Loucy (cell line): ENCODE measurements around the gene CHI3L2.
A peak's percentile ranks its signal among the peaks of the same experiment; 100 is the strongest.

Experiments
- H2AFZ ChIP-seq: fragments of 200-600 bp; sonication (generic); 2 replicates; pipeline ENCODE4 v1.6.0; 2016; ENCODE audit warnings: antibody characterized with exemption, mild to moderate bottlenecking, low read length, moderate library complexity
- H3F3A ChIP-seq: fragments of 200-600 bp; 2 replicates; pipeline ENCODE4 v1.6.0; 2016; ENCODE audit warnings: antibody characterized with exemption, low read depth, mild to moderate bottlenecking
- H3K27me3 ChIP-seq: fragments of 200-600 bp; sonication (generic); 2 replicates; pipeline ENCODE4 v1.6.1; 2014; ENCODE audit warnings: low read length, mild to moderate bottlenecking; ENCODE audit not compliant: insufficient read depth, poor library complexity, severe bottlenecking
- H3K36me3 ChIP-seq: fragments of 200-600 bp; sonication (generic); 2 replicates; pipeline ENCODE4 v1.6.1; 2016; ENCODE audit warnings: low read length; ENCODE audit not compliant: insufficient read depth
- H3K4me1 ChIP-seq: fragments of 200-600 bp; sonication (generic); 2 replicates; pipeline ENCODE4 v1.5.1; 2014; ENCODE audit warnings: low read length, mild to moderate bottlenecking; ENCODE audit not compliant: insufficient read depth, poor library complexity, severe bottlenecking
- H3K4me2 ChIP-seq: fragments of 200-600 bp; sonication (generic); 2 replicates; pipeline ENCODE4 v1.6.0; 2014; ENCODE audit warnings: antibody characterized with exemption, low read length, low read depth, mild to moderate bottlenecking; ENCODE audit not compliant: poor library complexity, severe bottlenecking
- H3K4me3 ChIP-seq: fragments of 200-600 bp; sonication (generic); 2 replicates; pipeline ENCODE4 v1.5.1; 2014; ENCODE audit warnings: low read length, mild to moderate bottlenecking, mixed read lengths; ENCODE audit not compliant: poor library complexity, severe bottlenecking
- H3K79me2 ChIP-seq: fragments of 200-600 bp; sonication (generic); 2 replicates; pipeline ENCODE4 v1.6.1; 2014; ENCODE audit warnings: low read length; ENCODE audit not compliant: insufficient read depth
- H3K9ac ChIP-seq: fragments of 200-600 bp; sonication (generic); 2 replicates; pipeline ENCODE4 v1.6.0; 2014; ENCODE audit warnings: mild to moderate bottlenecking, low read depth, low read length, moderate library complexity; ENCODE audit not compliant: poor library complexity, severe bottlenecking
- H3K9me2 ChIP-seq: fragments of 200-600 bp; sonication (generic); replicated peaks from 2 replicates; pipeline ENCODE4 v1.6.1; 2016; ENCODE audit warnings: low read depth, low read length, mixed read lengths
- H3K9me3 ChIP-seq: fragments of 200-600 bp; sonication (generic); 2 replicates; pipeline ENCODE4 v1.6.1; 2014; ENCODE audit warnings: mild to moderate bottlenecking, antibody characterized with exemption, low read length, low read depth; ENCODE audit not compliant: insufficient read depth
- H4K20me1 ChIP-seq: fragments of 200-600 bp; sonication (generic); 2 replicates; pipeline ENCODE4 v1.6.0; 2014; ENCODE audit warnings: antibody characterized with exemption, low read length, mild to moderate bottlenecking; ENCODE audit not compliant: insufficient read depth, poor library complexity, severe bottlenecking
- CTCF ChIP-seq: fragments of 200-600 bp; sonication (generic); conservative IDR thresholded peaks from 2 replicates; pipeline ENCODE4 v1.5.1; 2014; ENCODE audit warnings: mild to moderate bottlenecking, antibody characterized with exemption, low read length
- EZH2phosphoT487 ChIP-seq: fragments of 200-600 bp; IDR thresholded peaks from 2 replicates; pipeline ENCODE4 v1.6.1; 2018; ENCODE audit warnings: antibody characterized with exemption, mild to moderate bottlenecking, moderate library complexity, borderline replicate concordance

Gene CHI3L2

GRCh38 chr1:111217183-111217910, 10.2 kb upstream of the CHI3L2 start:
- Histone ChIP-seq H3K27me3 (no peaks in the 10 kb centered on the region), H4K20me1 (no peaks in the 10 kb centered on the region), H3K4me2 (peak overlapping the region; percentile 75), H3K4me3 (peak overlapping the region; percentile 60), H3K9me3 (no peaks in the 10 kb centered on the region), H3K9ac (peak overlapping the region; percentile 86), H3K79me2 (peaks cover 8% of the 10 kb centered on the region; the same call in 1 of the 2 replicates), H3K9me2 (no peaks in the 10 kb centered on the region), H3K36me3 (no peaks in the 10 kb centered on the region), H3K4me1 (peaks cover 95% of the 10 kb centered on the region), H2AFZ (no peak overlapping the region; the same call in 1 of the 2 replicates), H3F3A (peaks cover 22% of the 10 kb centered on the region)
- TF ChIP-seq EZH2phosphoT487 (no peak), CTCF (no peak)

GRCh38 chr1:111218701-111219556, 8.6 kb upstream of the CHI3L2 start:
- Histone ChIP-seq H3K4me3 (no peak overlapping the region), H3K4me2 (peak overlapping the region; percentile 80)

More at GRCh38 chr1:111218701-111219556, 8.6 kb upstream of the CHI3L2 start:
- Histone ChIP-seq H3K36me3 (no peaks in the 10 kb centered on the region), H3K9me2 (no peaks in the 10 kb centered on the region), H3K9ac (peak overlapping the region; percentile 76), H3F3A (peaks cover 23% of the 10 kb centered on the region), H2AFZ (peak overlapping the region; percentile 38; the same call in 1 of the 2 replicates), H3K9me3 (no peaks in the 10 kb centered on the region), H3K79me2 (peaks cover 8% of the 10 kb centered on the region; the same call in 1 of the 2 replicates), H4K20me1 (no peaks in the 10 kb centered on the region), H3K4me1 (peaks cover 89% of the 10 kb centered on the region), H3K27me3 (no peaks in the 10 kb centered on the region)
- TF ChIP-seq CTCF, result no peak
- no peak for TF ChIP-seq EZH2phosphoT487
